HL-60 (cell line): ENCODE results near the gene GDF15.

Source experiments
- DNase-seq, 2 experiments: peaks; one replicate each; pipeline ENCODE4 v3.0.0-alpha.2; 2010 to 2020; ENCODE audit warnings: low read depth in 1 of 2, low spot score in 1 of 2
- H3K27ac ChIP-seq: fragments of 250-450 bp; sonication (Bioruptor Pico); replicated peaks from 2 replicates; pipeline ENCODE4 v1.5.1; 2020; ENCODE audit warnings: mild to moderate bottlenecking, moderate library complexity
- H3K27me3 ChIP-seq: fragments of 250-450 bp; sonication (Bioruptor Pico); 2 replicates; pipeline ENCODE4 v1.5.1; 2021; ENCODE audit warnings: mild to moderate bottlenecking, moderate library complexity; ENCODE audit not compliant: insufficient read depth, poor library complexity, severe bottlenecking
- H3K4me3 ChIP-seq: replicated peaks from 2 replicates; pipeline ENCODE4 v1.5.1; 2011; ENCODE audit warnings: mild to moderate bottlenecking, control low read depth, low read length; ENCODE audit not compliant: insufficient read depth
- GABPA ChIP-seq: IDR thresholded peaks from 2 replicates; pipeline ENCODE4 v1.6.1; 2012; ENCODE audit warnings: low read depth
- POLR2AphosphoS5 ChIP-seq: IDR thresholded peaks from 2 replicates; pipeline ENCODE4 v1.6.1; 2012; ENCODE audit warnings: low read depth
- SPI1 ChIP-seq: IDR thresholded peaks from 2 replicates; pipeline ENCODE4 v1.6.1; 2012; ENCODE audit warnings: low read depth, mild to moderate bottlenecking, borderline replicate concordance
- TF ChIP-seq, protein P1 (sequence below): IDR thresholded peaks from 2 replicates; pipeline ENCODE4 v1.6.1; 2012; ENCODE audit warnings: low read depth; ENCODE audit not compliant: insufficient replicate concordance
- TF ChIP-seq, protein P2 (sequence below): IDR thresholded peaks from one replicate; pipeline ENCODE4 v1.5.1; 2011; ENCODE audit warnings: low read length, control low read depth, inconsistent platforms; ENCODE audit not compliant: insufficient read depth

Gene GDF15

DNA sequence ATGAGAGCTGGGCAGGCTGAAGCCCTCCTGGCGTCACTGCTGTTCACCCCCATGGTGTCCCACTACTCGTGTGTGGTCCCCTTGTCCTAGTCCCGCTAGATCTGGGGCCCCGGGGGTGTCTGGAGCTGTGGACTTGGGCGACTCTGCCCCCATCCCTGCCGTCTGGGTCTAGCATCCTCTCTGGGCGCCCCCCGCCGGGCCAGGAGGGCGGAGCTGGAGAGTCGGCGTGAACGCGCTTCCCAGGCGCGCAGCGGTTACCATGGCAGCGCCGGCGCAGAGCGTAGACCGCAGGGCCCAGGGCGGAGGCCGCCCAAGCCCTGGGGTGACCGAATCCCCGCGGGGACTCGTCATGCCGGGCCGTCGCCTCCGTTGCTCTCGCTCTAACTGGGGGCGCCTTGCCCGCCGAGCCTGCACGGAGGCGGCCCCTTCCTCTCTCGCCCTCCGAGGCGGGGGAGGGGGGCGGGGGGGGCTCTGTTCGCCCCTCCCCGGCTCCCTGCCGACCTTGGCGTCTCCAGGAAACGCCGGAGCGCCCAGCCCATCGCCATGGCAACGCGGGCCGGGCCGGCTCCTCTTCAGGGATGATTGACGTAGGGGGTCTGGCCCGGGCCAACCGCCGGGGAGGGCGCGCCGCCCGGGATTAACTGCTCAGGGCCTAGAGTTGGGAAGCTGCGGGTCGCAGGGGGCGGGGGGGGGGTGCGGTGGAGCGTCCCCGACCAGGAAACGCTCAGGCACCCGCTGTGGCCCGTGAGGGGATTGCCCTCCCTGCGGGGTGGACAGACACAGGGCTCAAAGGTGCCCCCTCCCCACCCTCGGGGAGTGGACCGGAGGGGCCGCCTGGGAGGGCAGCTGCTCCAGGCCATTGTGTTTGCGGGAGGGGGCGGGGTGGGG lies 43.1 kb downstream of the GDF15 start:
- H3K27me3 ChIP-seq, result no peaks in the 10 kb centered on the region
- DNase-seq, result no peak
- H3K4me3 ChIP-seq, result no peak overlapping the region
- TF ChIP-seq GABPA (no peak), POLR2AphosphoS5 (no peak), SPI1 (no peak)
- TF ChIP-seq, protein P1, sequence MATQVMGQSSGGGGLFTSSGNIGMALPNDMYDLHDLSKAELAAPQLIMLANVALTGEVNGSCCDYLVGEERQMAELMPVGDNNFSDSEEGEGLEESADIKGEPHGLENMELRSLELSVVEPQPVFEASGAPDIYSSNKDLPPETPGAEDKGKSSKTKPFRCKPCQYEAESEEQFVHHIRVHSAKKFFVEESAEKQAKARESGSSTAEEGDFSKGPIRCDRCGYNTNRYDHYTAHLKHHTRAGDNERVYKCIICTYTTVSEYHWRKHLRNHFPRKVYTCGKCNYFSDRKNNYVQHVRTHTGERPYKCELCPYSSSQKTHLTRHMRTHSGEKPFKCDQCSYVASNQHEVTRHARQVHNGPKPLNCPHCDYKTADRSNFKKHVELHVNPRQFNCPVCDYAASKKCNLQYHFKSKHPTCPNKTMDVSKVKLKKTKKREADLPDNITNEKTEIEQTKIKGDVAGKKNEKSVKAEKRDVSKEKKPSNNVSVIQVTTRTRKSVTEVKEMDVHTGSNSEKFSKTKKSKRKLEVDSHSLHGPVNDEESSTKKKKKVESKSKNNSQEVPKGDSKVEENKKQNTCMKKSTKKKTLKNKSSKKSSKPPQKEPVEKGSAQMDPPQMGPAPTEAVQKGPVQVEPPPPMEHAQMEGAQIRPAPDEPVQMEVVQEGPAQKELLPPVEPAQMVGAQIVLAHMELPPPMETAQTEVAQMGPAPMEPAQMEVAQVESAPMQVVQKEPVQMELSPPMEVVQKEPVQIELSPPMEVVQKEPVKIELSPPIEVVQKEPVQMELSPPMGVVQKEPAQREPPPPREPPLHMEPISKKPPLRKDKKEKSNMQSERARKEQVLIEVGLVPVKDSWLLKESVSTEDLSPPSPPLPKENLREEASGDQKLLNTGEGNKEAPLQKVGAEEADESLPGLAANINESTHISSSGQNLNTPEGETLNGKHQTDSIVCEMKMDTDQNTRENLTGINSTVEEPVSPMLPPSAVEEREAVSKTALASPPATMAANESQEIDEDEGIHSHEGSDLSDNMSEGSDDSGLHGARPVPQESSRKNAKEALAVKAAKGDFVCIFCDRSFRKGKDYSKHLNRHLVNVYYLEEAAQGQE, result no peak
- TF ChIP-seq, protein P2, sequence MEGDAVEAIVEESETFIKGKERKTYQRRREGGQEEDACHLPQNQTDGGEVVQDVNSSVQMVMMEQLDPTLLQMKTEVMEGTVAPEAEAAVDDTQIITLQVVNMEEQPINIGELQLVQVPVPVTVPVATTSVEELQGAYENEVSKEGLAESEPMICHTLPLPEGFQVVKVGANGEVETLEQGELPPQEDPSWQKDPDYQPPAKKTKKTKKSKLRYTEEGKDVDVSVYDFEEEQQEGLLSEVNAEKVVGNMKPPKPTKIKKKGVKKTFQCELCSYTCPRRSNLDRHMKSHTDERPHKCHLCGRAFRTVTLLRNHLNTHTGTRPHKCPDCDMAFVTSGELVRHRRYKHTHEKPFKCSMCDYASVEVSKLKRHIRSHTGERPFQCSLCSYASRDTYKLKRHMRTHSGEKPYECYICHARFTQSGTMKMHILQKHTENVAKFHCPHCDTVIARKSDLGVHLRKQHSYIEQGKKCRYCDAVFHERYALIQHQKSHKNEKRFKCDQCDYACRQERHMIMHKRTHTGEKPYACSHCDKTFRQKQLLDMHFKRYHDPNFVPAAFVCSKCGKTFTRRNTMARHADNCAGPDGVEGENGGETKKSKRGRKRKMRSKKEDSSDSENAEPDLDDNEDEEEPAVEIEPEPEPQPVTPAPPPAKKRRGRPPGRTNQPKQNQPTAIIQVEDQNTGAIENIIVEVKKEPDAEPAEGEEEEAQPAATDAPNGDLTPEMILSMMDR, result no peak
- H3K27ac ChIP-seq, result no peak overlapping the region

DNA sequence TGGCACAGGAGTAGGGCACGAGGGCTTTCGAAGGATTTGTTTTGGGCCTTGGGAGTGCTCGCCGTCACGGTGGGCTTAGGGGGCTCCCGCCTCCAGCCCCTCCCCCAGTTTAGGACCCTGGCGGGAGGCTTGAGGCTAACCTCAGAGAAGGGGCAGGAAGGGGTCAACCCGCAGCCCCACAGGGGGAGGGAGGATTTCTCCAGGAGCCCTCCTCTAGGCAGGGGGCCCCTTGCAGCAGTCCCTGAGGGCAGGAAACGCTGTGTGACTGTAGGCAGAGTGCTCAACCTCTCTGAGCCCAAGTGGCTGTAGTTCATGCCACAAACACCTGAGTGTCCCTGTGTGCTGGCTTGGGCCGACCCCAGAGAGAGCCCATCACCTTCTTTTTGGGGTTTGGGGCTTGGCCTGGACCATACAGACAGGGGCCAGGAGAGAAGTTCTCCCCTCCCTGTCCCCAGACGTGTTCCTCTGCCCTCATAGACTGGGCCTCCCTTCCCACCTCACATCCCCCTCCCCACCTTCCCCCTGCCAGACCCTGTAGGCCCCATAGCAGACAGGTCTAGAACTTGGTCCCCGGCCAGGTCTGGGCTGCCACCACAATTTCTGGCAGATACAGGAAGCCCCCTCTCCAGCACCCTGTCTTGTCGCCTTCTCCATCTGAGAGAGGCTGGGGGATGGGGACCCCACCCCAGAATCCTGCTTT lies 43.9 kb downstream of the GDF15 start:
- no peak for DNase-seq
- TF ChIP-seq, protein P2, result no peak
- TF ChIP-seq SPI1, result no peak
- TF ChIP-seq POLR2AphosphoS5, result no peak
- TF ChIP-seq GABPA, result no peak
- TF ChIP-seq, protein P1, result no peak
- Histone ChIP-seq H3K4me3 (no peak overlapping the region), H3K27me3 (no peaks in the 10 kb centered on the region), H3K27ac (no peak overlapping the region)

DNA sequence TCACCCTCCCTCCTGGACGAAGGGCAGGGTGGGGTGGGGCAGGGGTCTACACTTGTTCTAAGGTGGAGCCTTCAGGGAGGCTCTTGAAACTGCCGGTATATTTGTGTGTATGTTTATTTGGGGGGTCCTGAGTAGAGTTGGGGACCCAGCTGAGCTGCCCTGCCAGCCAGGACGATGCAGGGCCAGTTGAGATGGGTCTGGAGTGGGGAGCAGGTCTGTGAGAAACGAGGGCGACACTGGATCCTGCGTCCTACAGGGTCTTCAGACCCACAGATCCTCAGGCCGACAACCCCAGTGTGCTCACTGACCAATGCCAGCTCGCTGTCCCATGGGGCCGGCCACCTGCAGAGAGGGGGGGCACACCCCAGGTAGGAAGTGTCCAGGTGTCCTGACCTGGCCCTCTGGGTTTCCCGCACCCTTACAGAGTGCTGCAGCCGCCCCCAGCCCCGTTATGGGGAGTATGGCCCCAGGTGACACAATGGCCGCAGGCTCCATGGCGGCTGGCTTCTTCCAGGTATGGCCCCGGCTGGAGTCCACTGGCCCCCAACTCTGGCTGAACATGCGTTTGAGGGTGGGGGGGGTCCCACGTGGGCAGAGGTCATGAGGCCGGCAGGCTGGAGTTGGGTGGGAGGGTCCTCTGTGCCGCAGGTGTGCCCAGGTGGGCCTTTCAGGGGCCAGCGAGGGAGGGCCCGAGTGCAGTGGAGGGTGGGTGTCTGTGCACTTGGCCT lies 44.6 kb downstream of the GDF15 start:
- H3K4me3 ChIP-seq, result no peak overlapping the region

More for the DNA sequence above, 44.6 kb downstream of the GDF15 start:
- TF ChIP-seq, protein P1, result no peak
- TF ChIP-seq GABPA, result no peak
- H3K27me3 ChIP-seq, result no peaks in the 10 kb centered on the region
- no peak overlapping the region for H3K27ac ChIP-seq
- DNase-seq, result no peak
